Measurements from ENCODE around the gene GCM1.

Gene GCM1

GRCh38 chr6:53151676-53152075 is 3.0 kb upstream of the GCM1 start:
- no peak for DNase-seq

DNA sequence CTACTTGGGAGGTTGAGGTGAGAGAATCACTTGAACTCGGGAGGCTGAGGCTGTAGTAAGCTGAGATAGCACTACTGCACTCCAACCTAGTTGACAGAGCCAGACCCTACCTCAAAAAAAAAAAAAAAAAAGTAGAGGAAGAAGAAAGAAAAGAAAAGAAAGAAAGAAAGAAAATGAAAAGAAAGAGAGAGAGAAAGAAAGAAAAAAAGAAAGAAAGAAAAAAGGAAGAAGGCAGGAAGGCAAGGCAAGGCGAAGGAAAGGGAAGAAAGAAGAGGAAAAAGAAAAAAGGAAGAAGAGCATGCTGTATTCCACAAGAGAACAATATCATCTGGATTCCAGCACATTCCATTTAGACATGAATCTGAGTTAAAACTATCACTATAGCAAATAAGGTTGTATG is 3.8 kb downstream of the GCM1 start:
- DNase-seq: no peak

DNA sequence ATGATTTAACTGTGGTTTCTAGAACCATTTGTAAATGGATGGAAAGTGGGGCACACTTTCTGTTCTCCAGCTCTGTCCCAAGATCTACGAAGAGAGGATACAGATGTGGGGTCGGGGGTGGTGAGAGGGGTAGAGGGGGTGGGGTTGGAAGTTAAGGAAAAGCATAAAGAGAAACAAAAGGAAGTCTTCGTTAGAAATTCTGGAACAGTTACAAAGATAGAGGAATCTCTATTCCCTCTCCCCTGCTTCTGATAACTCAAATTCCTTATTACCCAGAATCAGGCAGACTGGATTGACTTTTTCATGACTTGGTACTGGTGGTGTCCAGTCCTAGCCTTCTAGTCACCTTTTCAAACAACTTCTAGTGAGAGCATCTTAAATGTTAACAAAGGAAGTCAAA is 4.9 kb downstream of the GCM1 start:
- DNase-seq: no peak

- DNase-seq: no peak
Observed at GRCh38 chr6:53142810-53143209, 5.8 kb downstream of the GCM1 start.

DNA sequence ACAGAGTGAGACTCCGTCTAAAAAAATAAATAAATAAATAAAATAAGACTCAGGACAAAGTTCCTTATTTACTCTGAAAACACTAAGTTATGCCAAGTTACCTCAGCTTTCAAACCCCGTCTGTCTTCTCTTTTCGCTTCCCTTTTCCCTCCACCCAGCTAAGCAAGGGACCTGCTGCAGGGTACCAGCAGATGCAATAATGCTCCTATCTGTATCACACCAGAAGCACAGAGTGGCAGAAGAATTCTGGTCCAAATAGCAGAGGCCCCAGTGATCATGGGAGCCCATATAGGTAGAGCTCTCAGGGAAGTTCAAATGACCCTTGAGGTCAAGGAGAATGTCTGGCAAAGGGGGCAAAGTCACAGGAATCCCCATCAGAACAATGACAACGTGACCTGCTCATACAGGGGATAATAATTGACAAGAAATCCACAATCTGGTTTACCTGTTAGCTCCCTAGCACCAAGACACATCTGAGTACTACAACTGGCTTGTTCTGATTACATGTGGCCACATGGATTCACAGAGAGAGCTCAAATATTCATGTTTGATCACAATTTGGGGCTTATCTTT is 8.7 kb downstream of the GCM1 start:
- DNase-seq: no peak

GRCh38 chr6:53136000-53136609 is 12.5 kb downstream of the GCM1 start:
- no peak for DNase-seq

DNA sequence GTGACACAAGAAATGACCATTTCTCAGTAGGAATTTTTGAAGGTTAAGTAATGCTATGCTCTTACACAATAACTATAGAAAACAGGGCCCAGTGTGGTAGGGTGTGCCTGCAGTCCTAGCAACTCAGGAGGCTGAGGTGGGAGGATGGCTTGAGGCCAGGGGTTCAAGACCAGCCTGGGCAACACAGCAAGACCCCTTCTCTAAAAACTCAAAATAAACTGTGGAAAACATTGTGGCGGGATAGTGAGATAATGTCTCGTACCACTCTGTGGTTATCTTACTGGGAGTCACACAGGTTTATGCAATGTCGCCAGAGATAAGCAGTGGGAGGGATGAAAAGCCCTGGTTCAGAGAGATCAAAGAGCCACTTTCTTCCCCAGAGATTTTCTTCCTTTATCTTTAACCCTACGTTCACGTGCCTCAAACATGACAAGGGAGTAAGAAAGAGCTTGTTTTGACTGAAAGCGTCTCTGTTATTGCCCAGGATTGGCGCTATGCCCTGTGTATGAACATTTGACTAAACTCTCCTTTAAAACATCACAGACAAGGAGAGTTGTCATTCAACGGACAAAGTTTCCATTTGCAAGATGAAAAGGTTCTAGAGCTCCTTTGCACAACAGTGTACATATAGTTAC is 13.9 kb downstream of the GCM1 start:
- DNase-seq: no peak

DNA sequence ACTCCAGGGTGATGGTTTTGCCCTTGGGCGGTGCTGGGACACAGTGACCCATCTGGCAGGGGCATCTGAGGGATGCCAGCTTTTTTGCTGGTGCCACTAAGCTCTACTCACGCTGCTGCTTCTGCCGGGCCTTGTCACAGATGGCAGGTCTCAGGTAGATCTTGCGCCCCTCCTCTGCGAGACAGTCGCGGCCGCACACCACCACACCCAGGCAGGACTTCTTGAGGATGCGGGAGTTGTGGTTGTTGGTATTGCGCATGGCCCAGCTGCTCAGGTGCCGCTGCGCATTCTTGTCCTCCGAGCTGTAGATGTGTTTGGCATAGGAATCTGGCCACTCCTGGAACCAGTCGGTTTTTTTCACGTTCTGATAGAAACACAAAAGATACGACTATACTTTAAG is 14.7 kb downstream of the GCM1 start:
- no peak for DNase-seq

DNA sequence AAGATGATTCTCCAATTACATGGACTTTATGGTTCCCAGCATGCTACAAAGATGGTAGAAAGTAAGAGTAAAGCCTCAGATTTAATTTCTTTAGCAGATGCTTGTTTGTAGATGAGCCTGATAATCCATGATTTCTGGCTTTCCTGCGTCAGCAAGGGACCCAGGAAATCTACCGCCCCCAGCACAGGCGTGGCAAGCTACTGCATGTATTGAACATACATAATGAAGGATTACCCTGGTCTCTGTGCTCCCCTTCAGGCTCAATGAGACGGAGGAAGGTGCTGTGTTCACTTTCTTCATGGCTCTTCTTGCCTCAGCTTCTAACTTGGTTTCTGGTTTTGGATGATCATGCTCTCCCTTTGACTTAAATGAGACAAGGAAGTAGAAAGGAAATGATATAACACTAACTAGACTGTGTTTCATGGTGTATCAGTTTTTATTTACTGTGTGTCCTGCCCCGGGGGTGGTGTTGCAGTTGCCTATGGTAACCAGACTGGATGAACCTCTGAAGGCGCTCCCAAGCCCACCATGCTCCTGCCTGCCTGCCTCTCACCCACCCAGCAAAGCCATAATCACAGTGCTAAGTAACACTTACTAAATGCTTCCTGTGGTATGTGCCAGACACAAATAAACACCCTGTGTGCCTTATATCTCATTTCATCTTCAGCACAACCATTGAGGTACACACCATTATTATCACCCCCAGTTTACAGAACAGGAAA is 17.9 kb downstream of the GCM1 start:
- DNase-seq: no peak

DNA sequence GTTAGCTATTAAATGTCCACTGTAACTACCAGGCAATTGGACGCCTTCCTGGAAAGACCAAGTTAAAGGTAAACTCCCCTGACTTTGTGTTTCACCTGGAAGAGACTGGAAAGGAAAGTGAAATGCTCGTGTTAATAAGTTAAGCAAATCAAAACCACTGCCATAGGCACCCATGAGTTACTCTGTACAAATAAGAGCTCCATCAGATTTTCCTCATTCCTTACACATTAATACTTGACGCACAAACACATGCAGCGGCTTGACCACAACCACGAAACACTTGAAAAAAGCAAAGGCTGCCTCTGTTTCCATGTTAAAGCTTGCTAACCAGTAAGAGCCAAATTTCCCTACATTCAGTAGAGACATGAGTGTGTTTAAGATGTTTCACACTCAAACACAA is 19.8 kb downstream of the GCM1 start:
- no peak for DNase-seq

GRCh38 chr6:53125276-53125675 is 23.4 kb downstream of the GCM1 start:
- no peak for DNase-seq

GRCh38 chr6:53124131-53124800 is 24.4 kb downstream of the GCM1 start:
- no peak for DNase-seq

GRCh38 chr6:53119772-53120409 is 28.8 kb downstream of the GCM1 start:
- DNase-seq: no peak

GRCh38 chr6:53119349-53119748 is 29.3 kb downstream of the GCM1 start:
- DNase-seq: no peak

DNA sequence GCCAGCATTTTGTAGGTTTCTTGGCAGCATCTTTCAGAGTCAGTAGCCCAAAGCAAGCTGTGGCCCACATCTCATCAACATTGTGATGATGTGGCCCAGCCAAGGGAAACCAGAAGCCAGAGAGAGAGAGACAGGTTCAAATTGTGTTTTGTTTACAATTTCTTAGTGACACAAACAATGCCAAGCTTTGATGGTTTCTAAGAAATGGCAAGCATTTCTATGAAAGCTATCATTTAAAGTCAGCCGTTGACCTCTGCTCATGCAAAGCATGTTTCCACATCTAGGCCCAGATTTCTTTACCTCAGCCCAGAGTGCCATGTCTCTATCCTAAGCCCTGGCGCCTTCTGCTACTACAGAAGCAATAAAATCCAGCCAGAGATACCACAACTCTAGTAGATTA is 32.9 kb downstream of the GCM1 start:
- no peak for DNase-seq

DNA sequence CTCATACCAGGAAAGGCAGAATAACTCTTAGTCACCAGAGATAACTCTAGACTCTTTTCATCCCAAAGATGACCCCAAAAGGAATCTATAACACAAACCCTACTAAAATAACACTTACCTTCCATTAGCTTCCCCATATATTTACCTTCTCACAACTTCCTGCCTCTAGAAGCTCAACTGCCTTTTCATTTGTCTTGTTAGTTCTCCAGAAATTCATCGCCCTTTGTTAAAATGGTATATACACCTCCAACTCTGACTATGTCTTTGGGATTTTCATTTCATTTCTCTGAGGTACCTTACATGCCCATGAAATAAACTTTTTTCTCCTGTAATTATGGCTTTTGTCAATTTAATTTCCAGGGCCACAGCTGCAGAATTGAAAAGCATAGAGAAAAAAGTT is 33.5 kb downstream of the GCM1 start:
- no peak for DNase-seq

- no peak for DNase-seq
Observed at GRCh38 chr6:53113742-53114141, 34.9 kb downstream of the GCM1 start.

DNA sequence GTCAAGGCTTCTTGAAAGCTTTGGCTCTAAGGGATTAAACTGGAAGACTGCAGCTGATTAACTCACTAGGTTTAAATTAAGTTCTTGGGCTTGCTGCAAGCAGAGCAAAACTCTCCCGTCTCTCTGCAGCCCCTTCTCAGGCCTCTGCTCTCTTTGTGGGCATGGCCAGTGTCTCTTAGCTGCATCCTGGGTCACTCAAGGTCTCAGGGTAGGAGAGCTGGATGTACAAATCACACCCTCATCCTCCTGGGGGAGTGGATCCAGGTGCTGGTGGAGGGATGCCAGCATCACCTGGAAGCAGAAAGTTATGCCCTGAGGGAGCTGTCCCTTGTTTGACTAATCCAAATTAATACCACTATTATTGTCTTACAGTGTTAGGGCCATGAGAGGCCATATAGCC is 35.8 kb downstream of the GCM1 start:
- no peak for DNase-seq

DNA sequence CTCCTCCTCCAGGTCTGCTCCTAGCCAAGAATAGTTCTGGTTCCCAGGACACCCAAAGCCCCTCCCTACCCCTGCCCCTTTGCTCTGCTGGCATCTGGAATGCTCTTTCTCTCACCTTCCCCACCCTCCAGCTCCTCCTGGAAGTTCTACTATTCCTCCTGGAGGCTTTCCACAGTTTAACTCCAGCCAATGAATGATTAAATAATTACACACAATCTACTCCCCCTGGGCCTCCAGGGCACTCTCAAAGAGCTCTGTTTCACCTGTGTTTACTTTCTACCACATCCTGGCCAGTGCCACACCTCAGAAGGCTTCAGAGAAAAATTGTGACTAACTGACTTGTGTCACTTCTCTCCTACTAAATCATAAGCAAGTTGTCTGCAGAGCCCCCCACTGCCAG is 36.2 kb downstream of the GCM1 start:
- no peak for DNase-seq

GRCh38 chr6:53111865-53112264 is 36.8 kb downstream of the GCM1 start:
- no peak for DNase-seq

- DNase-seq: no peak
Observed at GRCh38 chr6:53109612-53110011, 39.0 kb downstream of the GCM1 start.

- DNase-seq: no peak
Observed at GRCh38 chr6:53107091-53107490, 41.5 kb downstream of the GCM1 start.

DNA sequence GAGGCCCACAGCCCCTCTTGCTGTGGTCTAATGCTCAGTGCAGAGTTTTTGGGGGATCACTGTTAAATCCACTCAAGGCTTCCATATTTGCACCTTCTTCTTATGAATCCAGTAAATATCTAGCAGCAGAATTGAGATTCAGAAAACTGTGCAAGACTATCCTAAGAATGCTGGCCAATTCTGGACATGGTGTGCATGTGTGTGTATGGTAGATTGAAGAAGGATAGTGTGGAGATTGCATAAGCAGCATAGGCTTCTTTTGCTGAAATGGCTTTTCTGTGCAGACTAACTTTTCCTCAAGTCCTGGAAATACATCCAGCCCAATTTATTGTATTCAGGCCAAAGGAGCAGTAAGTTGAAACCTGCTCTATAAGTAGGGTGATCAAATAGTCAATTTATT is 43.7 kb downstream of the GCM1 start:
- no peak for DNase-seq

All from GF-D8 (cell line).